Progenitor cell of endocrine pancreas (in vitro differentiated cells): Measurements from ENCODE around the gene TMEM205. TPM values are rescaled to one million over a fixed set of nuclear protein-coding genes. Genes with fewer than 3 reads are reported as not detected.
"Not testable (repeated sequence)": the region's sequence is repeated elsewhere in the genome, so short reads cannot be mapped to it uniquely, and the experiment has no call there.

ENCODE experiments used
- DNase-seq: peaks from one replicate; pipeline ENCODE4 v3.0.0; 2021; ENCODE audit warnings: low spot score; ENCODE audit not compliant: unreplicated experiment
- H3K27ac Mint-ChIP-seq: 2 replicates; pipeline ENCODE4 v1.8.0; 2021; ENCODE audit warnings: mild to moderate bottlenecking, moderate library complexity, mixed read lengths
- H3K27me3 Mint-ChIP-seq: 2 replicates; pipeline ENCODE4 v1.8.0; 2021; ENCODE audit warnings: mixed read lengths
- H3K36me3 Mint-ChIP-seq: 2 replicates; pipeline ENCODE4 v1.8.0; 2022; ENCODE audit warnings: mixed read lengths; ENCODE audit not compliant: insufficient read depth
- H3K4me1 Mint-ChIP-seq: 2 replicates; pipeline ENCODE4 v1.8.0; 2021; ENCODE audit warnings: low read depth, mixed read lengths
- H3K4me3 Mint-ChIP-seq: 2 replicates; pipeline ENCODE4 v1.8.0; 2021; ENCODE audit warnings: low read depth, mild to moderate bottlenecking, moderate library complexity, mixed read lengths
- H3K9me3 Mint-ChIP-seq: 2 replicates; pipeline ENCODE4 v1.8.0; 2021; ENCODE audit warnings: low read depth, mixed read lengths
- CTCF ChIP-seq: fragments of 200-600 bp; sonication (generic); IDR thresholded peaks from one replicate; pipeline ENCODE4 v1.5.0; 2021; ENCODE audit warnings: antibody characterized with exemption, mild to moderate bottlenecking; ENCODE audit not compliant: unreplicated experiment
- total RNA-seq: library from RNA; stranded (reverse); gene quantifications from 2 replicates; pipeline ENCODE4 v1.2.1, GENCODE V29; 2021

The TMEM205 gene
- total RNA-seq, 1 donor from 2014 or later, result 51.1 TPM

GRCh38 chr19:11384778-11385129, 38.7 kb upstream of the TMEM205 start:
- TF ChIP-seq CTCF, result no peak
- no peak for DNase-seq
- H3K27ac Mint-ChIP-seq, result peak overlapping the region; percentile 59
- H3K27me3 Mint-ChIP-seq, result peaks cover 11% of the 10 kb centered on the region
- H3K9me3 Mint-ChIP-seq, result no peaks in the 10 kb centered on the region
- no peaks in the 10 kb centered on the region for H3K36me3 Mint-ChIP-seq
- H3K4me1 Mint-ChIP-seq, result peaks cover 16% of the 10 kb centered on the region
- peak overlapping the region; percentile 37 for H3K4me3 Mint-ChIP-seq

GRCh38 chr19:11383706-11384048, 37.6 kb upstream of the TMEM205 start:
- H3K9me3 Mint-ChIP-seq, result no peaks in the 10 kb centered on the region
- H3K4me1 Mint-ChIP-seq, result peaks cover 16% of the 10 kb centered on the region
- no peak for TF ChIP-seq CTCF
- peak overlapping the region; percentile 65 for H3K4me3 Mint-ChIP-seq
- H3K27me3 Mint-ChIP-seq, result peaks cover 11% of the 10 kb centered on the region
- no peak for DNase-seq
- H3K36me3 Mint-ChIP-seq, result no peaks in the 10 kb centered on the region
- H3K27ac Mint-ChIP-seq, result peak overlapping the region; percentile 79

GRCh38 chr19:11382898-11383705, 37.0 kb upstream of the TMEM205 start:
- no peaks in the 10 kb centered on the region for H3K9me3 Mint-ChIP-seq
- peaks cover 16% of the 10 kb centered on the region for H3K4me1 Mint-ChIP-seq
- H3K4me3 Mint-ChIP-seq, result peak overlapping the region; percentile 65
- peaks cover 11% of the 10 kb centered on the region for H3K27me3 Mint-ChIP-seq
- H3K27ac Mint-ChIP-seq, result peak overlapping the region; percentile 79
- no peaks in the 10 kb centered on the region for H3K36me3 Mint-ChIP-seq
- DNase-seq, result peak; percentile 29
- peak; percentile 70 for TF ChIP-seq CTCF

GRCh38 chr19:11380653-11381537, 34.8 kb upstream of the TMEM205 start:
- Mint-ChIP-seq H3K27me3 (peaks cover 11% of the 10 kb centered on the region), H3K9me3 (no peaks in the 10 kb centered on the region), H3K36me3 (peaks cover 3% of the 10 kb centered on the region), H3K27ac (peak overlapping the region; percentile 96), H3K4me3 (peak overlapping the region; percentile 77), H3K4me1 (peaks cover 12% of the 10 kb centered on the region)
- peak; percentile 73 for TF ChIP-seq CTCF
- DNase-seq, result peak; percentile 95

- peak overlapping the region; percentile 96 for H3K27ac Mint-ChIP-seq
- no peak for DNase-seq
- peaks cover 11% of the 10 kb centered on the region for H3K27me3 Mint-ChIP-seq
- H3K4me1 Mint-ChIP-seq, result peaks cover 16% of the 10 kb centered on the region
- no peak overlapping the region for H3K4me3 Mint-ChIP-seq
- no peaks in the 10 kb centered on the region for H3K9me3 Mint-ChIP-seq
- TF ChIP-seq CTCF, result no peak
- peaks cover 3% of the 10 kb centered on the region for H3K36me3 Mint-ChIP-seq
Measured at GRCh38 chr19:11379857-11380350, 33.8 kb upstream of the TMEM205 start.

- H3K9me3 Mint-ChIP-seq, H3K36me3 Mint-ChIP-seq, H3K27ac Mint-ChIP-seq, DNase-seq, H3K4me3 Mint-ChIP-seq: not testable (repeated sequence)
- H3K4me1 Mint-ChIP-seq, result peaks cover 12% of the 10 kb centered on the region
- H3K27me3 Mint-ChIP-seq, result peaks cover 11% of the 10 kb centered on the region
Measured at GRCh38 chr19:11379269-11379845, 33.3 kb upstream of the TMEM205 start.
